ENCODE data around the gene CHMP5.

Gene CHMP5

GRCh38 chr9:33267151-33267767 lies 2.4 kb downstream of the CHMP5 start:
- Histone ChIP-seq H4K91ac (ENCODE audit: low read length) (no peak overlapping the region), H3K18ac (ENCODE audit: low read depth in 1 of 2, low read length in 2 of 2) (no peak overlapping the region), H2BK12ac (ENCODE audit: low read length in 2 of 2) (no peak overlapping the region), H3K4me1 (ENCODE audit: control insufficient read depth, insufficient read depth, low read depth, low read length) (peaks cover 12% of the 10 kb centered on the region), H3K27ac (ENCODE audit: low read length, poor library complexity, severe bottlenecking) (no peak overlapping the region), H2AFZ (ENCODE audit: low read depth, low read length) (no peak overlapping the region), H3K4me3 (ENCODE audit: insufficient read depth in 1 of 2, low read depth in 1 of 2, low read length in 2 of 2) (no peak overlapping the region), H3K14ac (ENCODE audit: low read length in 2 of 2) (no peak overlapping the region), H3K4me2 (ENCODE audit: low read length, poor library complexity, severe bottlenecking) (no peak overlapping the region), H3K36me3 (ENCODE audit: control insufficient read depth in 1 of 2, insufficient read depth in 2 of 2, low read depth in 1 of 2, low read length in 2 of 2) (peaks cover 7 to 59% of the 10 kb centered on the region in 2 experiments), H3K79me1 (replicated peaks; ENCODE audit: low read length, poor library complexity, severe bottlenecking) (peaks cover 26% of the 10 kb centered on the region), H3K4ac (ENCODE audit: low read depth in 1 of 2, low read length in 2 of 2) (no peak overlapping the region), H4K8ac (ENCODE audit: low read length) (no peak overlapping the region), H2AK5ac (ENCODE audit: low read length, severe bottlenecking) (no peak overlapping the region), H2BK15ac (ENCODE audit: low read depth, poor library complexity, severe bottlenecking) (no peak overlapping the region), H3K9ac (ENCODE audit: low read length) (peak overlapping the region; percentile 45), H2BK5ac (ENCODE audit: low read depth, low read length, poor library complexity, severe bottlenecking) (no peak overlapping the region), H3K9me3 (ENCODE audit: control insufficient read depth, low read length) (no peaks in the 10 kb centered on the region), H3K23ac (ENCODE audit: low read length in 2 of 2) (no peak overlapping the region), H2BK120ac (ENCODE audit: low read depth, low read length) (no peak overlapping the region), H3K27me3 (ENCODE audit: control insufficient read depth in 1 of 2, insufficient read depth in 1 of 2, low read length in 2 of 2) (no peaks in the 10 kb centered on the region)
- DNase-seq: no peak

GRCh38 chr9:33270146-33270545 lies 5.3 kb downstream of the CHMP5 start:
- H3K9me3 ChIP-seq (ENCODE audit: control insufficient read depth, low read length): no peaks in the 10 kb centered on the region
- H3K36me3 ChIP-seq (ENCODE audit: control insufficient read depth in 1 of 2, insufficient read depth in 2 of 2, low read depth in 1 of 2, low read length in 2 of 2): peaks cover 9 to 84% of the 10 kb centered on the region in 2 experiments
- H3K18ac ChIP-seq (ENCODE audit: low read depth in 1 of 2, low read length in 2 of 2): no peak overlapping the region
- no peak overlapping the region for H2AK5ac ChIP-seq (ENCODE audit: low read length, severe bottlenecking)
- no peak overlapping the region for H2BK12ac ChIP-seq (ENCODE audit: low read length in 2 of 2)
- H2BK120ac ChIP-seq (ENCODE audit: low read depth, low read length): no peak overlapping the region
- no peak overlapping the region for H4K91ac ChIP-seq (ENCODE audit: low read length)
- DNase-seq: no peak
- no peak overlapping the region for H3K4me3 ChIP-seq (ENCODE audit: insufficient read depth in 1 of 2, low read depth in 1 of 2, low read length in 2 of 2)
- no peak overlapping the region for H2BK5ac ChIP-seq (ENCODE audit: low read depth, low read length, poor library complexity, severe bottlenecking)
- H3K14ac ChIP-seq (ENCODE audit: low read length in 2 of 2): no peak overlapping the region
- peaks cover 22% of the 10 kb centered on the region for H3K79me1 ChIP-seq (replicated peaks; ENCODE audit: low read length, poor library complexity, severe bottlenecking)
- peaks cover 4% of the 10 kb centered on the region for H3K4me1 ChIP-seq (ENCODE audit: control insufficient read depth, insufficient read depth, low read depth, low read length)
- H3K27me3 ChIP-seq (ENCODE audit: control insufficient read depth in 1 of 2, insufficient read depth in 1 of 2, low read length in 2 of 2): no peaks in the 10 kb centered on the region
- no peak overlapping the region for H3K4me2 ChIP-seq (ENCODE audit: low read length, poor library complexity, severe bottlenecking)
- no peak overlapping the region for H3K9ac ChIP-seq (ENCODE audit: low read length)
- no peak overlapping the region for H3K23ac ChIP-seq (ENCODE audit: low read length in 2 of 2)
- 96% methylated on average over 3 of the region's 3 CpGs for WGBS
- no peak overlapping the region for H3K4ac ChIP-seq (ENCODE audit: low read depth in 1 of 2, low read length in 2 of 2)
- H4K8ac ChIP-seq (ENCODE audit: low read length): no peak overlapping the region
- no peak overlapping the region for H2BK15ac ChIP-seq (ENCODE audit: low read depth, poor library complexity, severe bottlenecking)
- H3K27ac ChIP-seq (ENCODE audit: low read length, poor library complexity, severe bottlenecking): no peak overlapping the region
- no peak overlapping the region for H2AFZ ChIP-seq (ENCODE audit: low read depth, low read length)

GRCh38 chr9:33272061-33272460 lies 7.2 kb downstream of the CHMP5 start:
- Histone ChIP-seq H3K4ac (ENCODE audit: low read depth in 1 of 2, low read length in 2 of 2) (no peak overlapping the region), H3K4me2 (ENCODE audit: low read length, poor library complexity, severe bottlenecking) (no peak overlapping the region), H3K4me1 (ENCODE audit: control insufficient read depth, insufficient read depth, low read depth, low read length) (no peaks in the 10 kb centered on the region), H3K23ac (ENCODE audit: low read length in 2 of 2) (no peak overlapping the region), H2BK12ac (ENCODE audit: low read length in 2 of 2) (no peak overlapping the region), H2BK5ac (ENCODE audit: low read depth, low read length, poor library complexity, severe bottlenecking) (no peak overlapping the region), H3K9me3 (ENCODE audit: control insufficient read depth, low read length) (no peaks in the 10 kb centered on the region), H3K27me3 (ENCODE audit: control insufficient read depth in 1 of 2, insufficient read depth in 1 of 2, low read length in 2 of 2) (no peaks in the 10 kb centered on the region), H2AK5ac (ENCODE audit: low read length, severe bottlenecking) (no peak overlapping the region), H2BK15ac (ENCODE audit: low read depth, poor library complexity, severe bottlenecking) (no peak overlapping the region), H3K4me3 (ENCODE audit: insufficient read depth in 1 of 2, low read depth in 1 of 2, low read length in 2 of 2) (no peak overlapping the region), H4K91ac (ENCODE audit: low read length) (no peak overlapping the region), H4K8ac (ENCODE audit: low read length) (no peak overlapping the region), H2BK120ac (ENCODE audit: low read depth, low read length) (no peak overlapping the region), H3K14ac (ENCODE audit: low read length in 2 of 2) (no peak overlapping the region), H2AFZ (ENCODE audit: low read depth, low read length) (no peak overlapping the region), H3K18ac (ENCODE audit: low read depth in 1 of 2, low read length in 2 of 2) (no peak overlapping the region), H3K9ac (ENCODE audit: low read length) (no peak overlapping the region), H3K36me3 (ENCODE audit: control insufficient read depth in 1 of 2, insufficient read depth in 2 of 2, low read depth in 1 of 2, low read length in 2 of 2) (peaks cover 17 to 94% of the 10 kb centered on the region in 2 experiments), H3K27ac (ENCODE audit: low read length, poor library complexity, severe bottlenecking) (no peak overlapping the region), H3K79me1 (replicated peaks; ENCODE audit: low read length, poor library complexity, severe bottlenecking) (peaks cover 16% of the 10 kb centered on the region)
- no peak for DNase-seq
- no CpG with 5 or more reads among the region's 1 CpG for WGBS

- H4K91ac ChIP-seq (ENCODE audit: low read length): no peak overlapping the region
- H3K4ac ChIP-seq (ENCODE audit: low read depth in 1 of 2, low read length in 2 of 2): no peak overlapping the region
- H3K18ac ChIP-seq (ENCODE audit: low read depth in 1 of 2, low read length in 2 of 2): no peak overlapping the region
- peaks cover 17 to 94% of the 10 kb centered on the region in 2 experiments for H3K36me3 ChIP-seq (ENCODE audit: control insufficient read depth in 1 of 2, insufficient read depth in 2 of 2, low read depth in 1 of 2, low read length in 2 of 2)
- no peak overlapping the region for H2BK5ac ChIP-seq (ENCODE audit: low read depth, low read length, poor library complexity, severe bottlenecking)
- peaks cover 11% of the 10 kb centered on the region for H3K79me1 ChIP-seq (replicated peaks; ENCODE audit: low read length, poor library complexity, severe bottlenecking)
- peak overlapping the region; percentile 16 for H3K9ac ChIP-seq (ENCODE audit: low read length)
- no peaks in the 10 kb centered on the region for H3K27me3 ChIP-seq (ENCODE audit: control insufficient read depth in 1 of 2, insufficient read depth in 1 of 2, low read length in 2 of 2)
- H3K4me1 ChIP-seq (ENCODE audit: control insufficient read depth, insufficient read depth, low read depth, low read length): no peaks in the 10 kb centered on the region
- H3K4me2 ChIP-seq (ENCODE audit: low read length, poor library complexity, severe bottlenecking): no peak overlapping the region
- 80% methylated on average over 1 of the region's 3 CpGs for WGBS
- H3K4me3 ChIP-seq (ENCODE audit: insufficient read depth in 1 of 2, low read depth in 1 of 2, low read length in 2 of 2): no peak overlapping the region
- H2BK12ac ChIP-seq (ENCODE audit: low read length in 2 of 2): no peak overlapping the region
- no peak overlapping the region for H2AK5ac ChIP-seq (ENCODE audit: low read length, severe bottlenecking)
- no peak overlapping the region for H3K23ac ChIP-seq (ENCODE audit: low read length in 2 of 2)
- H2AFZ ChIP-seq (ENCODE audit: low read depth, low read length): no peak overlapping the region
- H3K9me3 ChIP-seq (ENCODE audit: control insufficient read depth, low read length): no peaks in the 10 kb centered on the region
- no peak overlapping the region for H3K14ac ChIP-seq (ENCODE audit: low read length in 2 of 2)
- H2BK120ac ChIP-seq (ENCODE audit: low read depth, low read length): no peak overlapping the region
- no peak overlapping the region for H3K27ac ChIP-seq (ENCODE audit: low read length, poor library complexity, severe bottlenecking)
- DNase-seq: no peak
- H4K8ac ChIP-seq (ENCODE audit: low read length): no peak overlapping the region
- no peak overlapping the region for H2BK15ac ChIP-seq (ENCODE audit: low read depth, poor library complexity, severe bottlenecking)
Observed at GRCh38 chr9:33273266-33273971, 8.6 kb downstream of the CHMP5 start.

Measured in mesenchymal stem cell (in vitro differentiated cells and primary cell).